ENCODE data around the gene GRB10. TPM values are rescaled to one million over a fixed set of nuclear protein-coding genes. Genes with fewer than 3 reads are reported as not detected.

The GRB10 gene
- total and polyA plus RNA-seq, 11 donors: 14.7 to 38.2 (median 28.0) TPM

DNA sequence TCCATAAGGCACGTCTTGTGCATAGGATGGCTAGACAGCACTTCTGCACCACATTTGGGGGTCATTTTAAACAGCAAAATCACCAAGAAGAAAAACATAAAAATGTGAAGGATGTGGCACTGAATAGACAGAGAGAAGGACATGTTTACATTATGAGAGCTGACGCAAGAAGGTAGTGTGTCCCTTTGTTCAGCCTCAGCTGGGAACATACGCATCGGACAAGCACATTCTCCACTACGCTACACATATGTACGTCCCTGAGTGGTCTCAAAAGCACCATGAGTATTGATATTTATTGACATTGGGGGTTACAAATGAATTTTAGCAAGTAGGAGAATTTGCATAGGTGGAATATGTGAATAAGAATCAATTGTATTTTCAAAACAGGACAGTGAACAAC is 237.7 kb downstream of the GRB10 start:
- no peak for DNase-seq
- intact Hi-C loops (cut with DNase I): no loop called here
- TF ChIP-seq POLR2A (IDR thresholded peaks at IDR 0.05): no peak
- TF ChIP-seq, protein P1, sequence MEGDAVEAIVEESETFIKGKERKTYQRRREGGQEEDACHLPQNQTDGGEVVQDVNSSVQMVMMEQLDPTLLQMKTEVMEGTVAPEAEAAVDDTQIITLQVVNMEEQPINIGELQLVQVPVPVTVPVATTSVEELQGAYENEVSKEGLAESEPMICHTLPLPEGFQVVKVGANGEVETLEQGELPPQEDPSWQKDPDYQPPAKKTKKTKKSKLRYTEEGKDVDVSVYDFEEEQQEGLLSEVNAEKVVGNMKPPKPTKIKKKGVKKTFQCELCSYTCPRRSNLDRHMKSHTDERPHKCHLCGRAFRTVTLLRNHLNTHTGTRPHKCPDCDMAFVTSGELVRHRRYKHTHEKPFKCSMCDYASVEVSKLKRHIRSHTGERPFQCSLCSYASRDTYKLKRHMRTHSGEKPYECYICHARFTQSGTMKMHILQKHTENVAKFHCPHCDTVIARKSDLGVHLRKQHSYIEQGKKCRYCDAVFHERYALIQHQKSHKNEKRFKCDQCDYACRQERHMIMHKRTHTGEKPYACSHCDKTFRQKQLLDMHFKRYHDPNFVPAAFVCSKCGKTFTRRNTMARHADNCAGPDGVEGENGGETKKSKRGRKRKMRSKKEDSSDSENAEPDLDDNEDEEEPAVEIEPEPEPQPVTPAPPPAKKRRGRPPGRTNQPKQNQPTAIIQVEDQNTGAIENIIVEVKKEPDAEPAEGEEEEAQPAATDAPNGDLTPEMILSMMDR (IDR thresholded peaks at IDR 0.05): no peak
- no peak overlapping the region for H3K27ac ChIP-seq
- WGBS, 4 donors: 74 to 78% (median 76%) methylated on average over 6 of the region's 6 CpGs
- no peak for ATAC-seq
- H3K4me3 ChIP-seq: no peak overlapping the region
- H3K9me3 ChIP-seq: no peaks in the 10 kb centered on the region
- no peaks in the 10 kb centered on the region for H3K27me3 ChIP-seq
- H3K4me1 ChIP-seq: no peaks in the 10 kb centered on the region
- H3K36me3 ChIP-seq: no peaks in the 10 kb centered on the region

DNA sequence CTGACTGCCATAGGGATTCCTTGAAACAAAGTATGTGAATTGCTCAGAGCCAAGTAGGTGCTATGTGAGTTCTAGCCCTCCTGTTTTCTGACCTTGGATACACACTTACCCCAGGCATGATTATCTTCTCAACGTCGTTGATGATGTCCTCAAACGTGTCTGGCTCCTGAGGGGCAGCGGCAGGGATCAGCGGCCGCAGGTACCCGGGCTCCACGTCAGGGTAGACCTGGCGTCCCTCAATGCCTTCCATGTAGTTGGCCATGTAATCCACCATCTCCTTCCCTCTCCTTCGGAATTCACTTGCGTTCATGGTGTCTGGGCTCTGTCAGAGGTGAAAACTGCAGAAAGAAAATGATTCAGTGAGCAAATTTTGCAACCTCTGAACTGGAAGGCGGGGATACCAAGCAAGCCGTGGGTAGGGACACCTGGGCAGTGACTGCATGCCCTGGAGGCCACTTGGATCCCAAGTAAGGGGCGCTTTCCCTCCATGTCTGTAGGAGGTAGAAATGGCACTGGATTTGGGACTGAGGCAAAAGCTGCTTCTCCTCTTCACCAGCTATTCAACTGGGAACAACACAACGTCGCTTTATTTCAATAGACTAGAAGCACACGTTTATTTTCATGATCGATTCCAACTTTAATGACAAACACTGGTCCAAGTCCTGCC is 238.8 kb downstream of the GRB10 start:
- Histone ChIP-seq H3K9me3 (no peaks in the 10 kb centered on the region), H3K4me3 (no peak overlapping the region), H3K27me3 (no peaks in the 10 kb centered on the region), H3K4me1 (no peaks in the 10 kb centered on the region), H3K36me3 (no peaks in the 10 kb centered on the region), H3K27ac (no peak overlapping the region)
- intact Hi-C loops (cut with DNase I): no loop called here
- no peak for DNase-seq
- no peak for ATAC-seq
- WGBS, 4 donors: 87 to 91% (median 90%) methylated on average over 18 of the region's 18 CpGs
- TF ChIP-seq, protein P1 (IDR thresholded peaks at IDR 0.05): no peak
- no peak for TF ChIP-seq POLR2A (IDR thresholded peaks at IDR 0.05)

DNA sequence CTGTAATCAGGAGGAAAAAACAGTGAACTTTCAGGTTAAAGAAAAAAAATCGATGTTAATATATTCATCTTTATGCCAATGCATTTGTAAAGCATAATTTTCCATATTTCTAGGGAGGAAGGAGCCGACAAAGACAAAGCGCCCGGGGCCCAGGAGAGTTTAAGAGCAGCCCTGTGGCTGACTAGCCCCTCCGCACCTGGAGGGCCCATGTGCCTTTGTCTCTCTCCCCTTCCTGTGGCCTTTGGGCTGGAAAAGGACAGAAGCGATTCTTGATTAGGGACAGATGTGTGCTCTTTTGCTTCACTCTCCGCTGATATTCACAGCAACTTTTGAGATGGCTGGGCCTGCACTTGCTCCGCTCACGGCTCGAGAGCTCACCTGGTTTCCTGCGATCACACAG is 240.6 kb downstream of the GRB10 start:
- Histone ChIP-seq H3K9me3 (no peaks in the 10 kb centered on the region), H3K4me1 (no peaks in the 10 kb centered on the region), H3K27ac (no peak overlapping the region), H3K36me3 (no peaks in the 10 kb centered on the region), H3K27me3 (no peaks in the 10 kb centered on the region), H3K4me3 (no peak overlapping the region)
- intact Hi-C loops (cut with DNase I): no loop called here
- WGBS, 4 donors: 81 to 89% (median 85%) methylated on average over 11 of the region's 11 CpGs
- ATAC-seq (no peak), DNase-seq (no peak)
- no peak for TF ChIP-seq POLR2A (IDR thresholded peaks at IDR 0.05)
- TF ChIP-seq, protein P1 (IDR thresholded peaks at IDR 0.05): no peak

DNA sequence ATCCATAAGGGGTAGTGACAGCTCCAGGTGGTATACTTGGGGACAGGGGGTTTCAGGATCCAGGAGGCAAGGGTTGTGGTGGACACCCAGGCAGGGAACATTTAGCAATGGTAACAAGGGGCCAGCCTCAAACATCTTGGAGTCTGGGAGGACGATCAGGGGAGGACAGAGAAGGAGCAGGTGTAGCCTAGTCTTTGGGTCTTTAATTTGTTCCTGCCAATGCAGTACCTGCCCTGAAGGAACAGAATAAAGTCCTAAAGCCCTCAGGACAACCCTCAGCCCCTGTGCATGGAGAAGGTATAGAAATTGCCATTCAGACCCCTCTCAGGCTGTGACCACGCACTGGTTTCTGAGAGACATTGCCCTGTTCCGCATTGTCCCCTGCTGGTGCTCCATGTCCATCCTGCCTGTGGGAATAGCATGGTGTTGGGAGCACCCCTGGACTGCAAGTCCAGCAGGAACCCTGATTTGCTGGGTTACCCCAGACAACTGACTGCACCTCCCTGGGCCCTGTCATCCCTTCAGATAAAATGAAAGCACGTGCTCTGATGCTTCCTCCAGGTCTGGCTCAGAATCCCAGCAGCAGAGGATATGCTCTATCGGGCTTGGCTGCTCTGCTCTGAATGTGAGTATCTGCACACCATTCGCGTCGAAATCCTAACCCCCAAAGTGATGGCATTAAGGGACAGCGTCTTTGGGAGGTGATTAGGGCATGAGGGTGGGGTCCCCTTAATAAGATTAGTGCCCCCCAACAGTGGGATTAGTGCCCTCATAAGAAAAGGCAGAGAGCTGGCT is 241.7 kb downstream of the GRB10 start:
- DNase-seq (no peak), ATAC-seq (no peak)
- Histone ChIP-seq H3K4me3 (no peak overlapping the region), H3K9me3 (no peaks in the 10 kb centered on the region), H3K4me1 (no peaks in the 10 kb centered on the region), H3K27ac (no peak overlapping the region), H3K27me3 (no peaks in the 10 kb centered on the region), H3K36me3 (no peaks in the 10 kb centered on the region)
- intact Hi-C loops (cut with DNase I): no loop called here
- no peak for TF ChIP-seq POLR2A (IDR thresholded peaks at IDR 0.05)
- TF ChIP-seq, protein P1 (IDR thresholded peaks at IDR 0.05): no peak
- WGBS, 4 donors: 81 to 89% (median 87%) methylated on average over 8 to 9 of the region's 9 CpGs
